NCI-H2081 treated with DMSO at 0.1 percent for 48 hours (cell line): ENCODE measurements around the gene IFT52.
"Not testable (repeated sequence)": the region's sequence is repeated elsewhere in the genome, so short reads cannot be mapped to it uniquely, and the experiment has no call there.

Experiments used
- DNase-seq: peaks from one replicate; lab custom pipeline; 2025; lab: John Stamatoyannopoulos, UW

The IFT52 gene

DNA sequence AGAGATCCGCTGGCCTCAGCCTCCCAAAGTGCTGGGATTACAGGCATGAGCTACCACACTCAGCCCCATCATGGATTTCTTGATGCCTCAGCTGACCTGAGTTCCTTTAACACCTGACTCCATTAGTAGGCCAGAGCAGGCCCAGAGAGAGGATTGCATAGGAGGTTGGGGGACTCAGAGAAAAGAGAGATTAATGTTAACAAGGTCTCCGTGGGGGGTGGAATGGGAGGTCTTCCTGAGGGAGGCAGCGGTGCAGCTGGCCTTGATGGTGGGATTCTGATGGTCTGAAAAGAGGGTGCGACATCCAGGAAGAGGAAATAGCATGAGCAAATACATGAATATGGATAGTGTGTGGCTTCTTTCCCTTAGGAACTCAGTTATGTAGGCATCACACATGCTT, 22.0 kb upstream of the IFT52 start:
- DNase-seq = no peak

DNA sequence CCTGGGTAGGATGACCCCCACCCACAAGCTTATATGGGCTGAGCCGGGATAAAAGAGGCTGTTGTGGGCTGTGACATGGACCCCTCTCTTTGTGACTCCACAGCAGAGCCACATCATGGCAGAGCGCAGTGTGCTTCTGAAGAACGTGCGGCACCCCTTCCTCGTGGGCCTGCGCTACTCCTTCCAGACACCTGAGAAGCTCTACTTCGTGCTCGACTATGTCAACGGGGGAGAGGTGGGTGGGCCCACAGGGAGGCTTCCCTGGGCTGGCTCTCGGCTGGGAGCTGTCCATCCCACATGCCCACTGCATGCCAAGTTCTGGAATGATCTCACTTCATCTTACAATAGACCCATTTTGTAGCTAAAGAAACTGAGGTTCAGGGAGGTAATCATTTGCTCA, 21.5 kb upstream of the IFT52 start:
- no peak for DNase-seq

DNA sequence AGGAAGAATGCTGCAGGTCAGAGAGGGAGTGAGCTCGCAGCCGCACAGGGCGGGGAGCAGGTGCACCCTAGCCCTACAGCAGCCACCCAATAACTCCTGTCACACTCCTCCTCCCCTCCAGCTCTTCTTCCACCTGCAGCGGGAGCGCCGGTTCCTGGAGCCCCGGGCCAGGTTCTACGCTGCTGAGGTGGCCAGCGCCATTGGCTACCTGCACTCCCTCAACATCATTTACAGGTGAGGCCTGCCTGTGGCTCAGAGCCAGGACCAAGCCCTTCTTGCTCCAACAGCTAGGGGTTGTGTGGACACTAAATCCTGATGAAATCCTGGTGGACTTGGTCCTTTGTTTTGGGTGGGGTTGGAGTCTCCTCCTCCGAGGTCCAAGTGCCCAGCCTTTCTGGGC, 20.2 kb upstream of the IFT52 start:
- no peak for DNase-seq

DNA sequence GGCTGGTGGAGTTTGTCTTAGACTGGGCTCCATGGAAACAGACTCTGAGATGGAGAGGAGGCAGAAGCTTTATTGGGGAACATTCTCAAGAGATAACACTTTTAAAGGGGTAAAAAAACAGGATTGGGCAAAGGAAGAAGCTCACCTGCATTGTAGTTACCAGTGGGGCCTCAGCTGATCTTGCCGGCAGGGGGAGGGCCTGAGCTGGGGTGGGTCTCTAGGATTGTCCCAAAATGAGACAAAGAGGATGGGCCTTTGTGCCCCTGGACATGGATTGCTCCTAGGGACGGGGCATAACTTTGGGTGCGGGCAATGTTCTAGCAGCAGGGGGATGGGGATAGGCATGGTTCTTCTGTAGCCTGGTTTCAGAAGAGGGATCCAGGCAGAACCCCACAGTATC, 19.4 kb upstream of the IFT52 start:
- no peak for DNase-seq

DNA sequence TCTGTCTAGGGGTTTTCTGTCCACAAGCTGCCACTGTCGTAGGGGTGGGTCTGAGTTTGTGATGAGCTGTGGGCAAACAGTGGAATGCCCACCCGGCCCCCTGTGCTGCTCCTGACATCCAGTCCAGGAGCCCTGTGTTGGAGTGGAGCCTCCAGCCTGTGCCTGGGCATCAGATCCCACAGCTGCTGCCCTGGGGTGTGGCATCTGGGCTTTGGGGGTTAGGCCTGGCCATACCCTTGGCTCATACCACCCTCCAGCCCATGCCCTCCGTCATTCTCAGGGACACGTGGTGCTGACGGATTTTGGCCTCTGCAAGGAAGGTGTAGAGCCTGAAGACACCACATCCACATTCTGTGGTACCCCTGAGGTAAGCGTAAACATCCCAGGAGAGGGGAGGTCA, 19.0 kb upstream of the IFT52 start:
- DNase-seq = no peak

DNA sequence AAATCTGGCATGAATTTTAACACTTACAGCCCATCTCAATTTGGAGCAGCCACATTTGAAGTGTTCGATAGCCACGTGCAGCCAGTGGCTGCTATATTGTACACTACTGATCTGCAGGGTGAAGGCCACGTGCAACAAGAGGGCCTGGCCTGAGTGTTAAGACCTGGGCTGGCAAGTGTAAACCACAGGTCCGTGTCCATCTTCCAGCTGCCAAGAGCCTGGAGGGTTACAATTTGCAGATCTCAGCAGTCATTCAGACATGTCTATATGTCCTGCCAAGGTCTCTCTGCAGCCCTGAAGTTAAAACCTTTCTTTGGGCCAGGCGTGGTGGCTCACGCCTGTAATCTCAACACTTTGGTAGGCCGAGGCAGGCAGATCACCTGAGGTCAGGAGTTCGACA, 17.8 kb upstream of the IFT52 start:
- no peak for DNase-seq

DNA sequence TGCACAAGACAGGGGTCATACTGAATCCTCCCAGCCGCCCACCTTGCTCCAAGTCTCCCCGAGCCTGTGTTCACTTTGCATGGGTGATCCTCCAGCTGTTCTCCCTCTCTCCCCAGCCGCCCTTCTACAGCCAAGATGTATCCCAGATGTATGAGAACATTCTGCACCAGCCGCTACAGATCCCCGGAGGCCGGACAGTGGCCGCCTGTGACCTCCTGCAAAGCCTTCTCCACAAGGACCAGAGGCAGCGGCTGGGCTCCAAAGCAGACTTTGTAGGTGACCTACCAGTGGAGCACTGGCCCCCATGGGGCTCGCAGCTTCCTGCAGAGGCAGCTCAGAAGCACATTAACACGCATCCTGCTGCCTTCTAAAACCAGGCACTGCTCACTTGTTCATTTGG, 14.6 kb upstream of the IFT52 start:
- DNase-seq = no peak

DNA sequence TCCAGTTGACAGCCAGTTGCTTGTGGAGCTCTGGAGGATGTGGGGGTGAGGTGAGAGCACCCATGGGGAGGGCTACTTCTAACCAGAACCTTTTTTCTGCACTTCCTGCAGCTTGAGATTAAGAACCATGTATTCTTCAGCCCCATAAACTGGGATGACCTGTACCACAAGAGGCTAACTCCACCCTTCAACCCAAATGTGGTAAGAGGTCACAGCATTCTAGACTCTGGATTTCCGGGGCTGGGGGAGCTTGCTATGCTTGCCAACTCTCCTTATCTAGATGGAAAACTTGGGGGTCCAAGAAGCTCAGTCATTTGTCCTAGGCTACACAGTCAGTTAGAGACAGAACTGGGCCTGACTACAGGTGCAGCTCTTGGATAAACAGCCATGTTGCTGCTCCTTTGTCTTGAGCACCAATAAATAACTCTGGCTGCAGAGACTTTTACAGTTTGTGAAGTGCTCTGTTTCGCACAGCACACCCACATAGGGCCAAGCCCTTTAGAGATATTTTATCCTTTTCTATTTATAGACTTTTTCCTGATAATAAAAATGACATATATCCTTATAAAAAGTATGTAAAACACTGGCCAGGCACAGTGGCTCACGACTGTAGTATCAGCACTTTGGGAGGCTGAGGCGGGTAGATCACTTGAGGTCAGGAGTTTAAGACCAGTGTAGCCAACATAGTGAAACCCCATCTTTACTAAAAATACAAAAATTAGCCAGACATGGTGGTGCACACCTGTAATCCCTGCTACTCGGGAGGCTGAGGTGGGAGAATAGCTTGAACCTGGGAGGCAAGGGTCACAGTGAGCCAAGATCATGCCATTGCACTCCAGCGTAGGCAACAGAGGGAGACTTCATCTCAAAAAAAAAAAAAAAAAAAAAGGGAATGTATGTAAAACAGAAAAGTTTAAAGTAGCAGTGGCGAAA, 10.6 kb upstream of the IFT52 start:
- no peak for DNase-seq

DNA sequence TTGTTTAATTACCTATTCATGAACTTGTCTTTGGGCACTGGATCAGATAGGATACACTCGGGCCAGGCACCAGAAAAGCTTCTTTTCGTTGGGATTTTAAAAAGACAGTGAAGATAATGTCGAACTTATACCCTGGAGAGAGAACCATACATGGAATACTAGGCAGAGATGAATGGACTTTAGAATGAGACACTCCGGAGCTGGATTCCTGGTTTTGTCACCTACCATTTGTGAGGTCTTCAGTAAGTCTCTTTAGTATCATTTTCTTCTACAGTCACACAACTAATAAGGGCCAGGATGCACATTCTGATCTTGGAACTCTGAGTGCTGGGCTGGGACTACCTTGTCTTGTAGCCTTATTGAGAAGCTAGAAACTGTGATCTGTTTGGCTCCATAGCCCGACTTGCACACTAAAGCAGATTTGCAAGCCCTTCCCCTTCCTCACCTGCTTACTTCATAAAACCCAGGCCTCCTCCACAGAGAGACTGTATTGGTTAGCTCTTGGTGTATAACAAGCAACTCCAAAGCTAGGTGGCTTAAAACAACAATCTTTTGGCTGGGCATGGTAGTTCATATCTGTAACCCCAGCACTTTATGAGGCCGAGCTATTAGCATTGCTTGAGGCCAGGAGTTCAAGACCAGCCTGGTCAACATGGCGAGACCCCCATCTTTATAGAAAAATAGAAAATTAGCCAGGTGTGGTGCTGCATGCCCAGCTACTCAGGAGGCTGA, 7.4 kb upstream of the IFT52 start:
- DNase-seq = no peak

DNA sequence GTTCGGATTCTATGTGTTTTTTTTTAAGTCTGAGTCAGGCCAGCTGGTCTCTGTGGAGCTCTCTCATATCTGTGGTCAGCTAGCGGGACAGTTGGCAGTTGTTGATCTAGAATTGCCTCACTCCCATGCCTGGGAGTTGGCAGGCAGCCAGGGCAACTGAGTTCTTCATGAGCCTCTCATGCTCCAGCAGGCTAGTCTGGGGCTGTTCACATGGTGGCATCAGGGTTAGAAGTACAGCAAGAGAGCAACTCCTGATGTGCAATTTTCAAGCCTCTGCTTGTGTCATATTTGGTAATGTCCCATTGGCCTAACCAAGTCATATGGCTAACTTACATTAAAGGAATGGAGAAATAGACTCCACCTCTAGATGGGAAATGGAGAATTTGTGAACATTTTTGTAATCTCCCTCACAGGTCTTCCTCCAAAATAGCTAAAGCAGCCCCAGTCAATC, 6.7 kb upstream of the IFT52 start:
- DNase-seq = no peak

DNA sequence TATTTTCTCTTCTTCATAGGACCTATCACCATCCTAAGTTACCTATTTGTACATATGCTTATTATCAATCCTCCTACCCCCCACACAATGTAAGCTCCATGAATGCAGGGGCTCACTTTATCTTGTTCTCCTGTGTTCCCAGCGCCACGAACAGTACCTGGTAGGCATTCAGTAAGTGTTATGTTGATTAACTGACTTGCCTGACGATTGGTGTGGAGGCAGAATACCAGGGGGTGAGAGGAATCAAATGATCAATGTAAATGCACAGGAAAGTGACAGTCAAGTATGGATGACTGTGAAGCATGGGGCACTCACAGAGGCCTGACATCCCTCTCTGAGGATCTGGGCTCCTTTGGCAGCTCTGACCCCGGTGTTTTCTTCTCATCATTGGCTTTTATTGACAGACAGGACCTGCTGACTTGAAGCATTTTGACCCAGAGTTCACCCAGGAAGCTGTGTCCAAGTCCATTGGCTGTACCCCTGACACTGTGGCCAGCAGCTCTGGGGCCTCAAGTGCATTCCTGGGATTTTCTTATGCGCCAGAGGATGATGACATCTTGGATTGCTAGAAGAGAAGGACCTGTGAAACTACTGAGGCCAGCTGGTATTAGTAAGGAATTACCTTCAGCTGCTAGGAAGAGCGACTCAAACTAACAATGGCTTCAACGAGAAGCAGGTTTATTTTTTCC, 6.1 kb upstream of the IFT52 start:
- no peak for DNase-seq

DNA sequence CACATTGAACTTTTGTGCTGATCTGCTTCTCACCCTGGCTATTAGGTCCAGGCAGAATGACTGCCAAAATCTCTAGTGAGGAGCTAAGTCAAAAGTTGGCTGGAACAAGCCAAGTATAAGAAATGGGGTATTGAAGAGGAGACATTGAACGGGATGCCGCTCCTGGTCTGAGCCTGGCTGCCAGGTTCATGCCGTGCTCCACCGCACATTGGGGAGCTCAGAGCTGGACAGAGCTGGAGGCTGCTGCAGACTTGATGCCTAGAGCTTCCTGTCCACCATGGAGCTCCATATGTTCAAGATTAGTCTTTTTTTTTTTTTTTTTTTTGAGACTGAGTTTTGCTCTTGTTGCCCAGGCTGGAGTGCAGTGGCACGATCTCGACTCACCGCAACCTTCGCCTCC, 4.1 kb upstream of the IFT52 start:
- DNase-seq = no peak

DNA sequence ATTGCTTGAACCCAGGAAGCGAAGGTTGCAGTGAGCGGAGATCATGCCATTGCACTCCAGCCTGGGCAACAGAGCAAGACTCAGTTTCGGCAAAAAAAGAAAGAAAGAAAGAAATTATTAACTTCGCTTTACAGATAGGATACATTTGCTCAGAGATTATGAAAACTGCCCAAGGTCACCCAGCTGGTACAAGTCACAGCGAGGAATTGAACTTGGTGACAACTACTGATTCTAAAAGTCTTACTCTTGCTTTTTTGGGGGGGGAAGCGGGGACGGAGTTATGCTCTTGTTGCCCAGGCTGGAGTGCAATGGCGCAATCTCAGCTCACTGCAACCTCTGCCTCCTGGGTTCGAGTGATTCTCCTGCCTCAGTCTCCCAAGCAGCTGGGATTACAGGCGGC, 2.2 kb upstream of the IFT52 start:
- not testable (repeated sequence) for DNase-seq

DNA sequence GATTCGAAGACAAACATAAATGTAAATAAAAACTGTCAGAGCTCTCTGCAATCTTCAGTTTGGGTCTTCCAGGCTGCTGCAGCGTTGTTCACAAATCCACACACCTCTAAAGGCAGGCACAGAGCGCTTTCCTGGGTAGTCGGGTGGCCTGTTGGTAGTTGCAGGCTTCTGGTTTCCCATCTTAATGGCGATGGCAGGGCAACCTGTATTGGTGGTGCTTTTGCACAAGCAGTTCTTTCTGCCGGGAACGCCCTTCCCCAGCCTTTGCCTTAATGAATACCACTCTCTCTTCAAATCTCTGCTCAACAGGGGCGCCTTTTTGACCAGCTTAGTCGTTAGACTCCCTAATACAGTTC, 723 bp upstream of the IFT52 start:
- DNase-seq = no peak

DNA sequence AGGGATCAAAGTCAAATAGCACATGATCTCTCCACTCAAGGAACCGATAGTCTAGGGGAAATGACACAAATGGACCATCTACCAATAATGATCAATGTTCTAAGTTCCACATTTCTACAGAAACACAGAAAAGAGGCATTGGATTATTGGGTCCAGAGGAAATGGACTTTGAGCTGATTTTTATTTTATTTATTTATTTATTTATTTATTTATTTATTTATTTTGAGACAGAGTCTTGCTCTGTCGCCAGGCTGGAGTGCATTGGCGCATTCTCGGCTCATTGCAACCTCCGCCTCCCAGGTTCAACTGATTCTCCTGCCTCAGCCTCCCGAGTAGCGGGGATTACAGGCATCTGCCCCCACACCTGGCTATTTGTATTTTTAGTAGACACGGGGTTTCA, 11.2 kb downstream of the IFT52 start:
- DNase-seq = not testable (repeated sequence)

DNA sequence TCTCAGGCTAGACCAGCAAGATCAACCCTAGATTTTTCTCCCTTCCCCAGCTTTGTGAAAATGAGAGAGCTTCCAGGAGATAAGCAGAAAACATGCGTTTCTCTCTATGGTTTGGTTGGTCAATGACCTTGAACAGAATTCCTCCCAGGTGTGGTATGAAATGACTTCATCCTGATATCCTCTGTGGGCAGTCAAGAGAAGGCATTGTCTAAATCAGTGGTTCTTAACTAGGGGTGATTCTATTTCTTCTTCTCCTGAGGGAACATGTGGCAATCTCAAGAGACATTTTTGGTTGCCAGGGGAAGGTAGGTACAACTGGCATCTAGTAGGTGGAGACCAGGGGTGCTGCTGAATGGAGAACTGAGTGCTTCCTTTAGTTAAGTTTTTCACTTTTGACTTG, 12.4 kb downstream of the IFT52 start:
- no peak for DNase-seq

DNA sequence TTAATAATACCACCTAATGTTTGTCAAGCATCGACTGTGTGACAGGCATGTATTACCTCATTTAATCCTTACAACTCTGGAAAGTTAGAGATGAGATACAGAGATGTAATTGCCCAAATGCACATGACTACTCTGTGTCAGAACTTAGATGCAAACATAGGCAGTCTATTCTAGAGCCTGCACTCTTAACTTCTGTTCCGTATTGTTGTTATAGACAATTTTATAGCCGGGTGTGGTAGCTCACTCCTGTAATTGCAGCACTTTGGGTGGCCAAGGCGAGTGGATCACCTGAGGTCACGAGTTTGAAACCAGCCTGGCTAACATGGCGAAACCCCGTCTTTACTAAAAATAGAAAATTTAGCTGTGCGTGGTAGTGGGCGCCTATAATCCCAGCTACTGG, 15.0 kb downstream of the IFT52 start:
- no peak for DNase-seq

DNA sequence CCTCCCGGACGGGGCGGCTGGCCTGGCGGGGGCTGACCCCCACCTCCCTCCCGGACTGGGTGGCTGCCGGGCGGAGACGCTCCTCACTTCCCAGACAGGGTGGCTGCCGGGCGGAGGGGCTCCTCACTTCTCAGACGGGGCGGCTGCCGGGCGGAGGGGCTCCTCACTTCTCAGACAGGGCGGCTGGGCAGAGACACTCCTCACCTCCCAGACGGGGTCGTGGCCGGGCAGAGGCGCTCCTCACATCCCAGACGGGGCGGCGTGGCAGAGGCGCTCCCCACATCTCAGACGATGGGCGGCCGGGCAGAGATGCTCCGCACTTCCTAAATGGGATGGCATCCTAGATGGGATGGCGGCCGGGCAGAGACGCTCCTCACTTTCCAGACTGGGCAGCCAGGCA, 16.5 kb downstream of the IFT52 start:
- DNase-seq = not testable (repeated sequence)

DNA sequence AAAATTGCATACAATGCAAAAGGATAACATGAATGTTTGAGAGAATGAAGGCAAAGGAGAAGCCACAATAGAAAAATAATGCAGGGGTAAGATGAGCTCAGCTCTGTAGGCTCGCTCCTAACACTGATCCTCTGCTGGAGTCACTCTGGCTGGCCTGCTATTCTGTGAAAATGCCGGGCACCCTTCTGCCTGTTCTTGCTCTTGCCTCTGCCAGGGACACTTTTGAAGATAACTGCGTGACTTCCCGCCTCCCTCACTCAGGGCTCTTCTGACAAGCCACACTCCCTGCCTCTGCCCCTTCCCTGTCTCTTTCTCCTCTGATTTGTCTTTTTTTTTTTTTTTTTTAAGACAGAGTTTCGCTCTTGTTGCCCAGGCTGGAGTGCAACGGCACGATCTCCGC, 40.9 kb downstream of the IFT52 start:
- DNase-seq = no peak

DNA sequence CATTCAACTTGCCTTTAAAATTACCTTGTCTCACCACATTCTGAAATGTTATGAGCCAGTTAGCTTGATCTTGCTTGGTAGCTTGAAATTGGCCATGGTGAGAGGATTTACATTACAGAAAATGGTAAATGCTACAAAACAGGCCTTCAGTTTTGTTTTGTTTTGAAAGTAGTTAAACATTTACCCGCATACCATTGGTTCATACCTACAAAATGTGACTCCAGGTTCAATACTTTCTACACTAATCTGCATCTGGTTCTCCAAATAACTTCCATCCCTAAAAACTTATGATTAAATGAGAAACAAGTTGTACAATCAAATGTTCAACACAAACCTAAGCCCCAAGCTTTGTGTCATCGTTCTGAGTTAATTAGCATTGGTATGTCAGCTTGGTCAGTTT, 45.7 kb downstream of the IFT52 start:
- DNase-seq = no peak

DNA sequence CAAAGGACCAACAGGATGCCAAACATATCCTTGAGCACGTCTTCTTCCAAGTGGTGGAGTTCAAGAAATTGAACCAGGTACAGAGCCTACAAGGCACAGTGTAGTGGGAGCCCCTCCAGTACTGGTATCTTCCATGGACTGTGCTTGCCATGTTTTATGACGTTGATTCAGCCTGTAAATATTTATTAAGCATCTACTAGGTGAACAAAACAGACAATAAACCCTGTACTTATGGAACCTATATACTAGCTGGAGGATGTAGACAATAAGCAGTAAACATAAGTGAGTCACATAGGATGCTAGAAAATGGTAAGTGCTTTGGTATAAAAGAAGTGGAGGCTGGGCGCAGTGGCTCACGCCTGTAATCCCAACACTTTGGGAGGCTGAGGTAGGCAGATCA, 51.8 kb downstream of the IFT52 start:
- DNase-seq = no peak

DNA sequence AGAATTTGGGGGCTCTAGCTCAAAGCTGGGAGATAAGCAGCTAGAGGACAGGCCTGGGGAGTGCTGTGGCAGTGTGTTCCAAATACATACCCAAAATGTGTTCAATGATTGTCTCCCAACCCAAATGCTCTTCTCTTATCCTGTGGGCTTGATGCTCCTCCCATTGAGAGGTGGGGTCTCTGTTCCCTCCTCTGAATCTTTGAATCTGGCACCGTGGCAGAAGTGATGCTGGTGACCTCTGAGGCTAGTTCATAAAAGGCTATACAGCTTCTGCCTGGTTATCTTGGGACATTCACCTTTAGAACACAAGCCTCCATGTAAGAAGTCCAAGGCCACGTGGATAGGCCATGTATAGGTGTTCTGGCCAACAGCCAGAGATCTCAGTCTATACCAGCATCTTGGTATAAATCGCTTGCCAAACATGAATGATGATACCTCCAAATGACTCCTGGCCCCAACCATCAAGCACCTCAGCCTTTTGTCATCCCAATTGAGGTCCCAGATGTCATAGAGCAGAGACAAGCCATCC, 60.3 kb downstream of the IFT52 start:
- no peak for DNase-seq
